Loucy (cell line): ENCODE measurements around the gene SRRM3.
"Not testable (repeated sequence)": the region's sequence is repeated elsewhere in the genome, so short reads cannot be mapped to it uniquely, and the experiment has no call there.

Experiments used
- H2AFZ ChIP-seq: fragments of 200-600 bp; sonication (generic); 2 replicates; pipeline ENCODE4 v1.6.0; 2016; ENCODE audit warnings: antibody characterized with exemption, mild to moderate bottlenecking, low read length, moderate library complexity
- H3F3A ChIP-seq: fragments of 200-600 bp; 2 replicates; pipeline ENCODE4 v1.6.0; 2016; ENCODE audit warnings: antibody characterized with exemption, low read depth, mild to moderate bottlenecking
- H3K27me3 ChIP-seq: fragments of 200-600 bp; sonication (generic); 2 replicates; pipeline ENCODE4 v1.6.1; 2014; ENCODE audit warnings: low read length, mild to moderate bottlenecking; ENCODE audit not compliant: insufficient read depth, poor library complexity, severe bottlenecking
- H3K36me3 ChIP-seq: fragments of 200-600 bp; sonication (generic); 2 replicates; pipeline ENCODE4 v1.6.1; 2016; ENCODE audit warnings: low read length; ENCODE audit not compliant: insufficient read depth
- H3K4me1 ChIP-seq: fragments of 200-600 bp; sonication (generic); 2 replicates; pipeline ENCODE4 v1.5.1; 2014; ENCODE audit warnings: low read length, mild to moderate bottlenecking; ENCODE audit not compliant: insufficient read depth, poor library complexity, severe bottlenecking
- H3K4me2 ChIP-seq: fragments of 200-600 bp; sonication (generic); 2 replicates; pipeline ENCODE4 v1.6.0; 2014; ENCODE audit warnings: antibody characterized with exemption, low read length, low read depth, mild to moderate bottlenecking; ENCODE audit not compliant: poor library complexity, severe bottlenecking
- H3K4me3 ChIP-seq: fragments of 200-600 bp; sonication (generic); 2 replicates; pipeline ENCODE4 v1.5.1; 2014; ENCODE audit warnings: low read length, mild to moderate bottlenecking, mixed read lengths; ENCODE audit not compliant: poor library complexity, severe bottlenecking
- H3K79me2 ChIP-seq: fragments of 200-600 bp; sonication (generic); 2 replicates; pipeline ENCODE4 v1.6.1; 2014; ENCODE audit warnings: low read length; ENCODE audit not compliant: insufficient read depth
- H3K9ac ChIP-seq: fragments of 200-600 bp; sonication (generic); 2 replicates; pipeline ENCODE4 v1.6.0; 2014; ENCODE audit warnings: mild to moderate bottlenecking, low read depth, low read length, moderate library complexity; ENCODE audit not compliant: poor library complexity, severe bottlenecking
- H3K9me2 ChIP-seq: fragments of 200-600 bp; sonication (generic); replicated peaks from 2 replicates; pipeline ENCODE4 v1.6.1; 2016; ENCODE audit warnings: low read depth, low read length, mixed read lengths
- H3K9me3 ChIP-seq: fragments of 200-600 bp; sonication (generic); 2 replicates; pipeline ENCODE4 v1.6.1; 2014; ENCODE audit warnings: mild to moderate bottlenecking, antibody characterized with exemption, low read length, low read depth; ENCODE audit not compliant: insufficient read depth
- H4K20me1 ChIP-seq: fragments of 200-600 bp; sonication (generic); 2 replicates; pipeline ENCODE4 v1.6.0; 2014; ENCODE audit warnings: antibody characterized with exemption, low read length, mild to moderate bottlenecking; ENCODE audit not compliant: insufficient read depth, poor library complexity, severe bottlenecking
- CTCF ChIP-seq: fragments of 200-600 bp; sonication (generic); conservative IDR thresholded peaks from 2 replicates; pipeline ENCODE4 v1.5.1; 2014; ENCODE audit warnings: mild to moderate bottlenecking, antibody characterized with exemption, low read length
- EZH2phosphoT487 ChIP-seq: fragments of 200-600 bp; IDR thresholded peaks from 2 replicates; pipeline ENCODE4 v1.6.1; 2018; ENCODE audit warnings: antibody characterized with exemption, mild to moderate bottlenecking, moderate library complexity, borderline replicate concordance

The SRRM3 gene

GRCh38 chr7:76206633-76207032 lies 4.9 kb downstream of the SRRM3 start:
- Histone ChIP-seq H3F3A (no peaks in the 10 kb centered on the region), H3K4me3 (no peak overlapping the region), H4K20me1 (no peaks in the 10 kb centered on the region), H3K9ac (no peak overlapping the region), H3K9me3 (no peaks in the 10 kb centered on the region), H3K36me3 (no peaks in the 10 kb centered on the region), H2AFZ (no peak overlapping the region), H3K79me2 (no peaks in the 10 kb centered on the region), H3K27me3 (no peaks in the 10 kb centered on the region), H3K4me2 (no peak overlapping the region), H3K4me1 (no peaks in the 10 kb centered on the region), H3K9me2 (no peaks in the 10 kb centered on the region)
- TF ChIP-seq CTCF (no peak), EZH2phosphoT487 (no peak)

GRCh38 chr7:76209310-76209709 lies 7.6 kb downstream of the SRRM3 start:
- no peaks in the 10 kb centered on the region for H3K9me2 ChIP-seq
- no peak overlapping the region for H3K4me2 ChIP-seq
- H3K4me3 ChIP-seq, result no peak overlapping the region
- no peak overlapping the region for H3K9ac ChIP-seq
- H3K9me3 ChIP-seq, result no peaks in the 10 kb centered on the region
- H3K79me2 ChIP-seq, result no peaks in the 10 kb centered on the region
- no peaks in the 10 kb centered on the region for H3K36me3 ChIP-seq
- H2AFZ ChIP-seq, result no peak overlapping the region
- no peaks in the 10 kb centered on the region for H4K20me1 ChIP-seq
- H3K27me3 ChIP-seq, result no peaks in the 10 kb centered on the region
- TF ChIP-seq CTCF (no peak), EZH2phosphoT487 (no peak)
- H3K4me1 ChIP-seq, result no peaks in the 10 kb centered on the region
- H3F3A ChIP-seq, result no peaks in the 10 kb centered on the region

GRCh38 chr7:76211216-76211615 lies 9.5 kb downstream of the SRRM3 start:
- H4K20me1 ChIP-seq, result no peaks in the 10 kb centered on the region
- no peaks in the 10 kb centered on the region for H3K9me2 ChIP-seq
- H3K9ac ChIP-seq, result no peak overlapping the region
- H3K4me1 ChIP-seq, result no peaks in the 10 kb centered on the region
- TF ChIP-seq CTCF (no peak), EZH2phosphoT487 (no peak)
- no peak overlapping the region for H3K4me3 ChIP-seq
- no peaks in the 10 kb centered on the region for H3K79me2 ChIP-seq
- no peaks in the 10 kb centered on the region for H3F3A ChIP-seq
- no peak overlapping the region for H2AFZ ChIP-seq
- H3K4me2 ChIP-seq, result no peak overlapping the region
- no peaks in the 10 kb centered on the region for H3K27me3 ChIP-seq
- no peaks in the 10 kb centered on the region for H3K9me3 ChIP-seq
- no peaks in the 10 kb centered on the region for H3K36me3 ChIP-seq

GRCh38 chr7:76215349-76215748 lies 13.7 kb downstream of the SRRM3 start:
- not testable (repeated sequence) for H3K36me3 ChIP-seq, H3K4me1 ChIP-seq, H3K79me2 ChIP-seq, H3K9me3 ChIP-seq, H3F3A ChIP-seq, H3K9me2 ChIP-seq, H3K4me3 ChIP-seq, H3K27me3 ChIP-seq, H4K20me1 ChIP-seq, H2AFZ ChIP-seq, H3K9ac ChIP-seq, H3K4me2 ChIP-seq
